ENCODE data around the gene BGLAP. TPM values are rescaled to one million over a fixed set of nuclear protein-coding genes. Genes with fewer than 3 reads are reported as not detected.

The BGLAP gene
- total RNA-seq, 2 donors from 2014 or later: not detected

- peaks cover 8 to 15% of the 10 kb centered on the region in 2 donors for H3K4me1 ChIP-seq (ENCODE audit: control insufficient read depth in 1 of 2, low read depth in 2 of 2)
- ATAC-seq (ENCODE audit: insufficient number of reproducible peaks, low FRiP score, low read depth): no peak
- TF ChIP-seq CTCF (IDR thresholded peaks at IDR 0.05): no peak
- DNase-seq (ENCODE audit: low spot score): no peak
- H3K36me3 ChIP-seq: peaks cover 36% of the 10 kb centered on the region
- no peaks in the 10 kb centered on the region for H3K9me3 ChIP-seq
- no peaks in the 10 kb centered on the region for H3K27me3 ChIP-seq (replicated peaks; ENCODE audit: insufficient read depth)
- no peak overlapping the region for H3K27ac ChIP-seq
- no peak overlapping the region for H3K4me3 ChIP-seq
These were observed 30.7 kb upstream of the BGLAP start for GRCh38 chr1:156211243-156211642.

- no peak for TF ChIP-seq CTCF (IDR thresholded peaks at IDR 0.05)
- Histone ChIP-seq H3K4me1 (ENCODE audit: control insufficient read depth in 1 of 2, low read depth in 2 of 2) (peaks cover 8 to 17% of the 10 kb centered on the region in 2 donors), H3K4me3 (peak overlapping the region; percentile 81), H3K9me3 (no peaks in the 10 kb centered on the region), H3K27ac (peak overlapping the region; percentile 78 to 89), H3K27me3 (replicated peaks; ENCODE audit: insufficient read depth) (no peaks in the 10 kb centered on the region), H3K36me3 (peaks cover 29% of the 10 kb centered on the region)
- no peak for DNase-seq (ENCODE audit: low spot score)
- ATAC-seq (ENCODE audit: insufficient number of reproducible peaks, low FRiP score, low read depth): no peak
These were observed 29.9 kb upstream of the BGLAP start for GRCh38 chr1:156212130-156212529.

- H3K9me3 ChIP-seq: no peaks in the 10 kb centered on the region
- H3K36me3 ChIP-seq: peaks cover 21% of the 10 kb centered on the region
- ATAC-seq (ENCODE audit: insufficient number of reproducible peaks, low FRiP score, low read depth): peak; percentile 95
- peak within 1 kb of the TSS; percentile 78 to 89 for H3K27ac ChIP-seq
- peak within 1 kb of the TSS; percentile 81 for H3K4me3 ChIP-seq
- TF ChIP-seq CTCF (IDR thresholded peaks at IDR 0.05): no peak
- DNase-seq (ENCODE audit: low spot score): peak; percentile 89
- H3K27me3 ChIP-seq (replicated peaks; ENCODE audit: insufficient read depth): no peaks in the 10 kb centered on the region
- H3K4me1 ChIP-seq (ENCODE audit: control insufficient read depth in 1 of 2, low read depth in 2 of 2): peaks cover 16 to 26% of the 10 kb centered on the region in 2 donors
These were observed 28.9 kb upstream of the BGLAP start, which contains the start of gene PMF1 for GRCh38 chr1:156212833-156213643. Gene PMF1, plus strand, starts transcription at chr1:156213007. Its CDS starts 9 bp downstream, at chr1:156213016.

- DNase-seq (ENCODE audit: low spot score): no peak
These were observed 28.4 kb upstream of the BGLAP start for GRCh38 chr1:156213644-156213966.

More at GRCh38 chr1:156213644-156213966, 28.4 kb upstream of the BGLAP start:
- Histone ChIP-seq H3K4me3 (peak overlapping the region; percentile 81), H3K36me3 (peaks cover 16% of the 10 kb centered on the region), H3K27ac (peak overlapping the region; percentile 78 to 89), H3K9me3 (no peaks in the 10 kb centered on the region), H3K27me3 (replicated peaks; ENCODE audit: insufficient read depth) (no peaks in the 10 kb centered on the region), H3K4me1 (ENCODE audit: control insufficient read depth in 1 of 2, low read depth in 2 of 2) (peaks cover 21 to 31% of the 10 kb centered on the region in 2 donors)
- no peak for TF ChIP-seq CTCF (IDR thresholded peaks at IDR 0.05)
- no peak for ATAC-seq (ENCODE audit: insufficient number of reproducible peaks, low FRiP score, low read depth)

All from thoracic aorta (tissue), 2 donors.